HG03159 (cell line): ENCODE results near the gene FLAD1.
"Not testable (repeated sequence)": the region's sequence is repeated elsewhere in the genome, so short reads cannot be mapped to it uniquely, and the experiment has no call there.

Experiments
- ATAC-seq: cut with Tn5 transposase; IDR thresholded peaks from one replicate; pipeline ENCODE4 v1.9.1; 2021; ENCODE audit warnings: mild to moderate bottlenecking, moderate library complexity; ENCODE audit not compliant: unreplicated experiment

Gene FLAD1

GRCh38 chr1:154988058-154988954 is 5.2 kb downstream of the FLAD1 start:
- no peak for ATAC-seq

GRCh38 chr1:154989195-154989860 is 6.2 kb downstream of the FLAD1 start:
- ATAC-seq: no peak

- no peak for ATAC-seq
Measured at GRCh38 chr1:154990276-154990675, 7.1 kb downstream of the FLAD1 start.

DNA sequence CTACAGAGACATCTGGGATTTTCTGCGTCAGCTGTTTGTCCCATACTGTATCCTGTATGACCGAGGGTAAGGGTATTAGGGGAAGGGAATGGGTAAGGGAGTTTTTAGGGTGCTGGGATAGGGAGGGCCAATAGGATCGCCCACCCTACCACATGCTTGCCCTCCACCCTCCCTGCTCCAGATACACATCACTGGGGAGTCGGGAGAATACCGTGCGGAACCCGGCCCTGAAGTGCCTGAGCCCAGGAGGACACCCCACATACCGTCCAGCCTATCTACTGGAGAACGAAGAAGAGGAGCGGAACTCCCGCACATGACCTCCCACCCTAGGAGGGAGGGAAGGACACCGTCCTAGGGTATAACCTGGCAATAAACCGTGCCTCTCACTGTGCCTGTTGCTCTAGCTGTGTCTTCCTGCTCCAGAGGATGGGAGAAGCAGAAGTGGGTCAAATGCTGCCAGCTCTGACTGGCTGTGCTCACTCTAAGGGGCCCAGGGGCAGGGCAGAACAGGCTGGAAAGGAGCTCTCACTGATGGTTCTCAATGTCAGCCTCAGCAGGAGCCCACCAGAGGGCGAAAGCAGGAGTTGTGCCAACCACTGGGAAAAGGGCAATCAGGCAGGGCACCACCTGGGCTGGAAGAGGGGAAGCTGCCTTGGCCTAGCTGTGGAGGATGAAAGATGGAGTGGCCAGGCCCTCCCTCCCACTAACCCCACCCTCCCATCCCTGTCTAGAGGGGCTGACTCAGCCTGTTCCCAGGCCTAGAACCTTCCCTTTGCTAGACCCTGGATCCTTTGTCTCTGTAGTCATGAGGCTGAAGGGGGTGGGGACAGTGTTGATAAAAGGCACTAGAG is 9.8 kb downstream of the FLAD1 start:
- no peak for ATAC-seq

DNA sequence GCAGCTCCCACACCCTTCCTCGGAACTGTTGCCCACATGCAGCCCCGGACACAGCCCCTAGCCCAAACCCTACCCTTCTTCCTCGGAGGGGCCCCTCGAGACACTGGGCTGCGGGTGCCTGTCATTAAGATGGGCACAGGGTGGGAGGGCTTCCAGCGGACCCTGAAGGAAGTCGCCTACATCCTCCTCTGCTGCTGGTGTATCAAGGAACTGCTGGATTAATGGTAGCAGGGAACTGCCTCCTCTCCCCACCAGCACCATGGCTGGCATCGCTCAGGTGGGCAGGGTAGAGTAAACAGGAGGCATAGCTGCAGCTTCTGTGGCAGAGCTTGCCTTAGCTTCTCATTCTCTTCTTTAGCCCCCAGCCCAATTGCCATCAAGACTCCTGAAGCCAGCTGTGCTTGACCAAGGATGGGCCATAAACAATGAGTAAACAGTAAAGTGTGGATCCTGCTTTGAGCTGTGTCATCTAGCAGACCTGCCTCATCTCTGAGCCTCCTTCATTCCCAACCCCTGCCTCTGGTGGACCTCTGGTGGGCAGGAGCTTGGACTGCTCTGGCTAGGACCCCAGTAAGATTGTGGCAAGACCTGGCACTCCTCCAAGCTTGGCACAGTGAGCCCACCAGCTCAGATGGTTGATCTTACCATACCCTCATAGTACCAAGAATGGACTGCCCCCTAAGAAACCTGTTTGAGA is 10.6 kb downstream of the FLAD1 start, which contains the start of gene LENEP:
LENEP (plus strand) TSS at position 15 of the 697 bp plus-strand sequence; CDS start at position 37, 22 bp downstream.
- ATAC-seq: no peak

DNA sequence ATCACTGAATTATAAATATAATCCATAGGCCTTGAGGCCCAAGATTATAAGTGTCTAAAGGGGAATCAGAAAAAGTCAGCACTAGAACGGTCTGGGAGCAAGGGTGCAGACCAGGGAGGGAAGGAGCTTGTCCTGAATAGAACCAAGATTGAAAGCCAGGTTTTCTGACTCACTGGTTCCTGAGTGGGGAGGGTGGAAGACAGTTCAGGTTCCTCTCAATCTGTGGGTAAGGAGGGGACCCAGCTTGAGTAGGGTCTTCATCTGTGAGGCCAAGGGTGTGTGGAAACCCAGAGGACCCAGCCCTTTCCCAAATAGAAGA is 11.1 kb downstream of the FLAD1 start:
- no peak for ATAC-seq

- no peak for ATAC-seq
Measured at GRCh38 chr1:154994591-154994990, 11.4 kb downstream of the FLAD1 start.

GRCh38 chr1:154995301-154995983 is 12.3 kb downstream of the FLAD1 start:
- ATAC-seq: not testable (repeated sequence)

GRCh38 chr1:154996966-154997701 is 14.0 kb downstream of the FLAD1 start:
- no peak for ATAC-seq

DNA sequence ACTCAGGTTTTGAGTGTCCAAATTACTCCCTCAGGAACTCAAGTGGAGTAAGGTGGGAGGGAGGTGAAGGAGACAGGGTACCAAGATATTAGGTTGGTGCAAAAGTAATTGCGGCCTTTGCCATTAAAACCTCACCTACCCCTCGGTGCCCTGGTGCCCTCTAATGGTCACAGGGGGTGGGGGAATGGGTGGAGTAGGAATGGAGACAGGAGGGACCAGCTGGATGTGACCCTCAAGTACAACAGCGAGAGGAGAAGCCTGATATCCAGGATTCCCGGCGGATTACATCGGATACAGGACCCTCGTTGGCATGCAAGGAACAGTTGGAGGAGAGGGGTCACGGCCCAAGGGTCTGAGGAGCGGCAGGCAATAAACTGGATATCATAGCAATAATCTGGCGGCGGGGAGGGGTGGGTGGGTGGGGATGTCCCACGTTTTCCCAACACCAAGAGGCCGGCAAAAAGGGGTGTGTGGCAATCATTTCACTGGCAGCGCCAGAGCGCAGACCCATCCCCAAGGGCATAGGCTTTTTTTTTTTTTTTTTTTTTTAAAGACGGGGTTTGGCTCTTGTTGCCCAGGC is 15.1 kb downstream of the FLAD1 start:
- no peak for ATAC-seq

DNA sequence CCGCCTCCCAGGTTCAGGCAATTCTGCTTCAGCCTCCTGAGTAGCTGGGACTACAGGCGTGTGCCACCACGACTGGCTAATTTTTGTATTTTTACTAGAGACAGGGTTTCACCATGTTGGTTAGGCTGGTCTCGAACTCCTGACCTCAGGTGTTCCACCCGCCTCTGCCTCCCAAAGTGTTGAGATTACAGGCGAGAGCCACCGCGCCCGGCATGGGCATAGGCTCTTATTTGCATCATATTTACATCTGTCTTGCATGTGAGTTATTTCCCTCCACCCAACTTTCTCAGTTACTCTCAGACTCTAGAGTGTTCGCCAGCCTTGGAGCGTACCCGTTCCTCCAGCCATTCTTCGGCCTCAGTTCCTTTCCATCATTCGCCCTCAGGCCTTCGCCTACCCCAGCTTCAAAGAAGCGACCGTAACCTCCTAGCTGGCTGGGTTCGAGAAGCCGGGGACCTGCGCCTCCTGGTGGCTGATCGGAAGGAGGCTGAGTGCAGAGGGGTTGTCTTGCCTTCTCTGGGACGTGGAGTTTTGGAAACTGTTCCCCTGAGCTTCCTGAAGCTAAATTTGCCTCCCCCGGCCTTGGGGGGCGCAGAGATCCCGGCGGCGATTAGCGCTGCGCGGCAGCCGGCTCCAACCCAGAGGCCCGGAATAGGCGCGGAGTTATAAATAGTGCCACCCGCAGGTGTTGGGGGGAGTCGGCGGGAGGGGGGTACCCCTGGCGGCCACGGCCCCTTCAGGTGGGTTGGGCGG is 15.8 kb downstream of the FLAD1 start:
- ATAC-seq: no peak

DNA sequence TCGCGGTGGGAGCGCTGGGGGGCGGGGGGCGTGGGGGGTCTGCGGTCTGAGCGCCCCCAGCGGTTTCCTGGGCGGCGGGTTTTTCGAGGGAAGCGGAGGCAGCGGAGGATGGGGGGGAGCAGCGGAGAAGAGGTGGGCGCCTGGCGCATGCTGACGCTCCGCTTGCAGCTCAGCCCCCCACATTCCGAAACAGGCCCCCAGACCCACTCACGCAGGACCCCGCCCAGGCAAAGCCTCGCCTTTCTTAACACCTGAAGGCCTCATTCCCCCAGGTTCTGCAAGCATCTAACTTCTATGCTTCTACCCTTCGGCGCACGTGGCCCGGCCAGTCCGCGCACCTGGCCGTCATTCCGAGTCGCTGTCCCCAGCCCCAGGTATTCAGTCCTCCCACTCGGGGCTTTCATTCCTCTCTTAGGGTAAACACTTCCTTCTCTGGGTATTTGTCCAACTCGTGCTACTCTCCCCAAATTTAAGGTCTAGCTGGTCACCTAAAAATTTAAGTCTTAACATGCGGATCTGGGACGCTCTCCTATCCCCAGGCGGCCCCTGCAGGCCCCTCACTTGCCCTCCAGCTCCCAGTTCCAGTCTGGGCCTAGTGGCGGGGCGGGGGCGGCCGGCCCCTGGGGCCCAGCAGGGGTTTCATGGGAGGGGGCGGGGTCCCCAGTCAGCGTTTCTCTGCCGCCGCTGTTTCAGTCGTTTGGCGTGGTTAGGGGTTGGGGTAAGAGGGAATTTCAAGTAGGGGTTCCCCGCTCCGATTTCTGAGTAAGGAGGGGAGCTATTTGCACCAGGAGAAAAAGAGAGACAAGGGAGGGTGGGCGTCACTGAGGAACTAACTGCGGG is 16.6 kb downstream of the FLAD1 start:
- ATAC-seq: no peak

DNA sequence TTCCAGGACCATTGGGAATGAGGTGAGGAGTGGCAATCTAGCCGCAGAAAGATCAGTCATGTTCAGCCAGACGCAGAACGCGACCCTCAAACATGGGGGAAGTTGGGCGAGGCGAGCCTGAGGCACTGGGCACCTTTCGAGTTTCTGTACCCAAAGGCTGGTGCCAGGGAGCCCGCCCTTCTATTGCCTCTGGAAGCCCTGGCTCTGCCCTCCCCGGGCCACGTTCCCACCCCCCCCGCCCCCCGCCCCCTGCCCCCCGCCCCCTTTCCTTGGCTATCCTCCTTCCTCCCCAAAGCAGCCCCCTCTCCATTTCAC is 17.2 kb downstream of the FLAD1 start:
- no peak for ATAC-seq

DNA sequence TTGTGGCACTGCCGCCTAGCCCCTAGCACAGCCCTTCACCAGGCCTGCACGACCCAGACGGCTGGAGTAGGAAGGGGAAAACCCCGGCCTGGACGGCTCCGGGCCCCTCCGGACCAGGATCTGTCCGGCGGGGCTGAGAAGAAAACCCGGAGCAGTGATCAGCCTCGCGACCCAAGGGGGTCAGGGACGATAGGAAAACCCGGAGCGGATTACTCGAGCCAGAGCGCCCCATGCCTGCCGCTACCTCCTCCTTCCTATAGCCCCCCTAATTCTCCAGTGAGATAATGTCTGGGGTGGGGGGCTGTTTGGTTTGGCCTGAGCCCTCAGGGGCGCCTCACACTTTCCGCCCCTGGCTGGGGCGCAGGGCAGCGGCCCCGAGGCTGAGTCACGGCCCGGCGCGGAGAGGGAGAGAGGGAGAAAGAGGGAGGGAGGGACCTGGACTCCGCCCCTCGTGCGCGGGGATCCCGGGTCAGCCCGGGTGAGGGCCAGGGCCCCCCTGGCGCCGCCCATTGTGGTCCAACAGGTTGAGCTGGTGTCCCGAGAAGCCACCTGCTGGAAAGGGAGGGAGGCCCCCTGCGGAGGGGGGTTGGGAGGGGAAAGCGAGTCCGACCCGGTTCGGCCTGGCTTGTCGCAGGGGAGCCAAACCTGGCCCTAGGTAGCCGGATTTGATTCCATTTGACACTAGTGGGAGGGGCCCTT is 17.7 kb downstream of the FLAD1 start:
- ATAC-seq: peak; percentile 44

- no peak for ATAC-seq
Measured at GRCh38 chr1:155001425-155001674, 18.2 kb downstream of the FLAD1 start.

DNA sequence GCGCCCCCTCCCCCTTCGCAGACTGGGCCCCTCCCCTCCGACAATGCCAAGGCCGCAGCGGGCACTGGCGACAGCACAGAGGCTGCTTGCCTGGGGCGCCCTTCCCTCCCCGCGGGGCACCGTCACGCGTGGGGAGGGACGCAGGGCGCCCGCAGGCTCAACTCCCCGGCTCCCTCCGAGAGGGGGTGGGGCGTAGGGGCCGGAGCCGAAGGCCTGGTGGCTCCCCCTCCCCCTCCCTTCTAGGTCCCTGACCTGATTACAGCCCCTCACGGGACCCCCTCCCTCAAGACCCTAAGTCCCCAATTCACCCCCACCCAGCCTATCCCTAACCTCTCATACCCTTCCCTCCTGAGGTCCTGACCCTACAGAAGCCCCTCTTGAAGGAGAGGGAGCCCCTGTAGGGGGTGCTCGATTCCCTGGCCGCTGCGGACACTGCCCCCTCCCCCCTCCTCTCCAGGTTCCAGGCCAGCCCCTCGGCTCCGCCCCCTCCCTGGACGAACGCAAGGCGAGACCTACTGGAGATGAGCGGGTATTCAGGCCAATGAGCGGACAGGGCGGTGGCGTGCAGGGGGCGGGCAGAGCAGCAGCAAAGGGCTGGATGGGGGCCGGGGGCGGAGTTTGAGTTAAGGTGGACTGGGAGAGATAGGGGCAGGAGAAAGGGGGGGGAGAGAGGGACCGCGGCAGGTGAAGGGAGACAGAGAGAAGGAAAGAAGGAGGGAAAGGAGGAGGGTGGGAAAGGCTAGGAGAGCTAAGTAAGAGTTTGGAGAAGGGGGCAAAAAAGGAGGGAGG is 18.7 kb downstream of the FLAD1 start:
- peak; percentile 58 for ATAC-seq
